ENCODE results near the gene DLL4.
"Not testable (repeated sequence)": the region's sequence is repeated elsewhere in the genome, so short reads cannot be mapped to it uniquely, and the experiment has no call there.

Gene DLL4

GRCh38 chr15:40958723-40959122 lies 29.6 kb downstream of the DLL4 start:
- DNase-seq (ENCODE audit: low read depth) = no peak

GRCh38 chr15:40959331-40960141 lies 30.4 kb downstream of the DLL4 start:
- DNase-seq (ENCODE audit: low read depth) = no peak

GRCh38 chr15:40960151-40960885 lies 31.2 kb downstream of the DLL4 start:
- no peak for DNase-seq (ENCODE audit: low read depth)

GRCh38 chr15:40960925-40961324 lies 31.8 kb downstream of the DLL4 start:
- DNase-seq (ENCODE audit: low read depth) = no peak

- not testable (repeated sequence) for DNase-seq (ENCODE audit: low read depth)
These were observed 32.6 kb downstream of the DLL4 start for GRCh38 chr15:40961740-40962139.

GRCh38 chr15:40962317-40962716 lies 33.2 kb downstream of the DLL4 start:
- not testable (repeated sequence) for DNase-seq (ENCODE audit: low read depth)

- DNase-seq (ENCODE audit: low read depth) = no peak
These were observed 34.1 kb downstream of the DLL4 start for GRCh38 chr15:40963201-40963600.

GRCh38 chr15:40964006-40964405 lies 34.9 kb downstream of the DLL4 start:
- DNase-seq (ENCODE audit: low read depth) = no peak

GRCh38 chr15:40964634-40965033 lies 35.5 kb downstream of the DLL4 start:
- DNase-seq (ENCODE audit: low read depth) = no peak

GRCh38 chr15:40968290-40969085 lies 39.3 kb downstream of the DLL4 start:
- no peak for DNase-seq (ENCODE audit: low read depth)

- DNase-seq (ENCODE audit: low read depth) = no peak
These were observed 40.2 kb downstream of the DLL4 start for GRCh38 chr15:40969363-40969762.

- no peak for DNase-seq (ENCODE audit: low read depth)
These were observed 45.7 kb downstream of the DLL4 start for GRCh38 chr15:40974879-40975278.

- DNase-seq (ENCODE audit: low read depth) = no peak
These were observed 47.7 kb downstream of the DLL4 start for GRCh38 chr15:40976819-40977218.

GRCh38 chr15:40978141-40978540 lies 49.0 kb downstream of the DLL4 start:
- no peak for DNase-seq (ENCODE audit: low read depth)

- DNase-seq (ENCODE audit: low read depth) = no peak
These were observed 49.4 kb downstream of the DLL4 start for GRCh38 chr15:40978562-40978961.

GRCh38 chr15:40981186-40981585 lies 52.0 kb downstream of the DLL4 start:
- no peak for DNase-seq (ENCODE audit: low read depth)

- DNase-seq (ENCODE audit: low read depth) = no peak
These were observed 53.7 kb downstream of the DLL4 start for GRCh38 chr15:40982855-40983254.

GRCh38 chr15:40984406-40984805 lies 55.3 kb downstream of the DLL4 start:
- no peak for DNase-seq (ENCODE audit: low read depth)

GRCh38 chr15:40984964-40985363 lies 55.8 kb downstream of the DLL4 start:
- DNase-seq (ENCODE audit: low read depth) = no peak

GRCh38 chr15:40985541-40986330 lies 56.6 kb downstream of the DLL4 start:
- no peak for DNase-seq (ENCODE audit: low read depth)

GRCh38 chr15:40986820-40987219 lies 57.7 kb downstream of the DLL4 start:
- no peak for DNase-seq (ENCODE audit: low read depth)

GRCh38 chr15:40988156-40988555 lies 59.0 kb downstream of the DLL4 start:
- no peak for DNase-seq (ENCODE audit: low read depth)
